Esophagus (tissue), 2 donors: ENCODE results near the gene FAM168A. TPM values are rescaled to one million over a fixed set of nuclear protein-coding genes. Genes with fewer than 3 reads are reported as not detected.

Experiments
- H3K27ac ChIP-seq, 2 donors: one replicate each; pipeline ENCODE4 v1.5.1; 2013; ENCODE audit warnings: low read depth in 2 of 2, mild to moderate bottlenecking in 2 of 2, inconsistent platforms in 1 of 2, low read length in 1 of 2, moderate library complexity in 1 of 2
- H3K27me3 ChIP-seq, 2 donors: one replicate each; pipeline ENCODE4 v1.6.1; 2013; ENCODE audit warnings: low read length in 2 of 2, control low read depth in 1 of 2, mild to moderate bottlenecking in 1 of 2; ENCODE audit not compliant: insufficient read depth in 2 of 2, control insufficient read depth in 1 of 2
- H3K36me3 ChIP-seq, 2 donors: one replicate each; pipeline ENCODE4 v1.6.1; 2013; ENCODE audit warnings: low read length in 1 of 2; ENCODE audit not compliant: control insufficient read depth in 2 of 2, insufficient read depth in 2 of 2
- H3K4me1 ChIP-seq, 2 donors: one replicate each; pipeline ENCODE4 v1.6.1; 2013; ENCODE audit warnings: low read length in 1 of 2; ENCODE audit not compliant: control insufficient read depth in 2 of 2, insufficient read depth in 2 of 2
- H3K4me3 ChIP-seq, 2 donors: one replicate each; pipeline ENCODE4 v1.5.1; 2013; ENCODE audit warnings: low read length in 2 of 2, mild to moderate bottlenecking in 2 of 2, low read depth in 1 of 2, moderate library complexity in 1 of 2
- H3K9me3 ChIP-seq, 2 donors: one replicate each; pipeline ENCODE4 v1.6.1; 2013; ENCODE audit warnings: mild to moderate bottlenecking in 2 of 2, low read depth in 1 of 2, low read length in 1 of 2, moderate library complexity in 1 of 2; ENCODE audit not compliant: control insufficient read depth in 2 of 2, insufficient read depth in 1 of 2
- WGBS, 2 donors: extraction: QIAGEN DNeasy Blood & Tissue Kit; methylation state at CpG; one replicate each; pipeline ENCODE4 v1.1.7; 2013; 5-methylcytosine and 5-hydroxymethylcytosine counted together
- polyA plus RNA-seq, 2 donors: library from polyadenylated mRNA; stranded (reverse); fragments of 200-250 nt; gene quantifications; one replicate each; pipeline ENCODE4 v1.2.3, GENCODE V29; 2013
- donor health status: healthy with polysubstance abuse.
- donor health status: Bipolar disorder and iron deficiency.

FAM168A gene
- polyA plus RNA-seq, 2 donors = 4.0 TPM

DNA sequence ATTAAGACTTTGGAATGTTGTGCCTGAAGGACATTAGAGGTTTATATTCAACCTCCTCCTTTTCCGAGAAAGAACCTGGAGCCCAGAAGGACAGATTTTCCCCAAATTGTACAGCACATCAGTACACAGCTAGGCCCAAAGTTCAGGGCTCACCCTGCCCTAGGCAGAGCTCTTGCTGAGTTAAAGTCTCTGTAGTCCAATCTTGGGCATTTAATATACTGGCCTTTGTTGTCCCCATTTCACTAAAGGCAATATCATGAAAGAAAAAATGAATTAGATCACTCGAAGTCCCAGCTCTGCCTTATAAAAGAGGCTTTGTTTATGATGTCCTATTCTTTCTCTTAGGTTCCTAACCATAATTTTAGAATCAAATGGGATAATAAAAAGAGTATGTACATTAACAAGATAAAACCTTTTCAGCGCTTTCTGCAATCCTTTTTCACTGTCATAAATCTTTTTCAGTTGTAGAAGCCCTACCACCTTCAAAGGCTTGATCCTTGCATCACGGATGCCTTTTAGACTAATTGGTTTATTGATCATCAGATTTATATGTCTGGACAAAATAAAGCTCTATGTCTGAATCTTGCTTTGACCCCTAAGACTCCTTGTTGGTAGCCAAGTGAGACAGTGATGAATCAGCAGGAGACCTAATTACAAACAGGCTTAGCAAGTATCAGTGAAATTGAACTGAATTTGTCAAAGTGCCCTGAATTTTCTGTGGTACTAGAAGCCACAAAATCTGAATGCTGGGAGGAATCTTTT is 181.9 kb downstream of the FAM168A start:
- H3K4me3 ChIP-seq = no peak overlapping the region
- H3K9me3 ChIP-seq = no peaks in the 10 kb centered on the region
- no peaks in the 10 kb centered on the region for H3K27me3 ChIP-seq
- 91% methylated on average over 4 of the region's 4 CpGs for WGBS, 2 donors
- H3K36me3 ChIP-seq = peaks cover 0 to 3% of the 10 kb centered on the region in 2 donors
- no peaks in the 10 kb centered on the region for H3K4me1 ChIP-seq
- no peak overlapping the region for H3K27ac ChIP-seq

DNA sequence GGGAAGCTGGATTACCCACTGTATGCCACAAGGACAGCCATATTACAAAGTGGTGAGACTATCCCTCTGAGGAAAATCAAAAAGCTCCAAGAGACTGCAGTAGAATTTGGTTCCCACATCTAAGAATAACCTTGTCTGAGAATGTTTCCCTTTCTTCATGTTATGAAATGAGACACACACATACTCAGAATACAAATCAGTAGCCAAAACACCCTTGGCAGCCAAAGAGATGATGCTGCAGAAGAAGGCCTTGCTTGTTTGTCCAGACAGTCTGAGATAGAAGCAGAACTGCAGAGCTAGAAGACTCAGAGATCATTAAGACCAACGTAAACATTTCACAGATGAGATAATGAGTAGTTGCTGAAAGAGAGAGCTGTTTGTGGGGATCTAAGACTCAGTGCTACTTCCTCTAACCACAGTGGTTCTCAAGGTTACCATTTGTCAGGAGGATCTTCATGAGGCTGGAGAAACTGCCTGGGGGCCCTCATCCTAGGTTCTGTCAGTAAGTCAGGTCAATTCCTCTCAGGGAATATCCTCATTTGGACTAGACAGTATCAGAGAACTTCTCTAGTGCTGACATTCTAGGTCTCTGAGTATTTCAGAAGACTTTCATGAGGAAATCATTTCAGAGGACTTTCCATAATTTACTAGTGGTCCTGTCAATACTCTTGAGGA is 182.8 kb downstream of the FAM168A start:
- H3K36me3 ChIP-seq = peaks cover 0 to 3% of the 10 kb centered on the region in 2 donors
- 61 to 71% methylated on average over 1 of the region's 1 CpG for WGBS, 2 donors
- H3K4me3 ChIP-seq = no peak overlapping the region
- no peaks in the 10 kb centered on the region for H3K9me3 ChIP-seq
- H3K4me1 ChIP-seq = no peaks in the 10 kb centered on the region
- H3K27me3 ChIP-seq = no peaks in the 10 kb centered on the region
- no peak overlapping the region for H3K27ac ChIP-seq

DNA sequence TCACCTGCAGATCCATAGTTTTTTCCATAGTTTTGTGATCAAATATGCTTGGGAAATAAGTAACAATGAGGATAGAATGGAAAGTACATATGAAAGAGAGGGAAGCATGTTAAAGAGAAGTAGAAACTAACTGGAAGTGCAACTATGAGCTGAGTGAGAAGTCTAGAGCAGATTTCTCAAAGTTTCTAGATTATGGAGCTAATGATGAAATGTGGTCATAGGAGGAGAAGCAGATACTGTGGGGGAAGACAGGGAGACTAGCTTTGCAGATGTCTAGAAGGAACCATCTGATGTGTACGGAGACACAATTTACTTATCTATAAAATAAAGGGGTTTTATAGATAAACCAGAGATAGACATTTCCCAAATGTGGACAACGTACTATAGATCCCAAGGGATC is 184.7 kb downstream of the FAM168A start:
- H3K27me3 ChIP-seq = no peaks in the 10 kb centered on the region
- peaks cover 0 to 10% of the 10 kb centered on the region in 2 donors for H3K36me3 ChIP-seq
- H3K9me3 ChIP-seq = no peaks in the 10 kb centered on the region
- no peaks in the 10 kb centered on the region for H3K4me1 ChIP-seq
- 92 to 96% methylated on average over 2 of the region's 2 CpGs for WGBS, 2 donors
- no peak overlapping the region for H3K4me3 ChIP-seq
- no peak overlapping the region for H3K27ac ChIP-seq

DNA sequence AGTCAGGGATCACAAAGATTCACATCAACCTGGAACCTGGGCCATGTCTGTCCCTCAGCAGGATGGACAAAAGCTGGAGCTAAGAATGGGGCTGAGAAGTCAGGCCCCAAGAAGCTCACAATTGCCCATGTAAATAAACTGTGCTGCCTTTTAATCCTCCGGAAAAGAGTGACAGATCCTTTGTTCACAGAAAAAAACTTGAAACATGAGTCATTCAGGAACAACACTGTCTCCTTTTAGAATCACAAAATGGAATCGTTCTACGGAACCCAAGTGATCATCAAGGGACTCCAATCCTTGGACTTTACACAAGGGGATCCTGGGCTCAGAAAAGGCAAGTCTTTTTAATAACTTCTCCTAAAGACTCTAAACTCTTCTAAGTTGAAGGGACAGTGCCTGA is 185.6 kb downstream of the FAM168A start:
- 52 to 55% methylated on average over 3 of the region's 3 CpGs for WGBS, 2 donors
- no peak overlapping the region for H3K27ac ChIP-seq

DNA sequence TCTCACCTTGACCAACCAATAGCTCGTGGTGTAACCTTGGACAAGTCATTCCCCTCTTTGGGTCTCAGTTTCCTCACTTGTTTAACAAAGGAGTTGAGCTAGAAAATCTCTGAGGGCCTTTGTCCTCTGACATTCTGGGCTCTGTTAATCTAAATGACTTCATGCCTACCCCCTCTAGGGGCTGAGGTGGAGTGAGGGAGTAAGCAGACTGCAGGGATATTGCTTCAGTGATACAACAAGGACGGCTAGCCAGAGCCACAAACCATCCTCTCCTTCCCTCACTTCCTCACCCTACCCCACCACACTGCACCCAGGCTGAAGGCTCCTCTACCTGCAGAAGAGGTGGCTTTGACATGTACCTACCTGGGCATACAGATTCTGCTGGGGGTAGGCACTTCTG is 186.9 kb downstream of the FAM168A start:
- peaks cover 0 to 10% of the 10 kb centered on the region in 2 donors for H3K36me3 ChIP-seq
- WGBS, 2 donors = 93 to 94% methylated on average over 2 of the region's 2 CpGs

More for the DNA sequence above, 185.6 kb downstream of the FAM168A start:
- H3K9me3 ChIP-seq = no peaks in the 10 kb centered on the region
- H3K4me3 ChIP-seq = no peak overlapping the region
- H3K27me3 ChIP-seq = no peaks in the 10 kb centered on the region
- peaks cover 0 to 9% of the 10 kb centered on the region in 2 donors for H3K36me3 ChIP-seq
- no peaks in the 10 kb centered on the region for H3K4me1 ChIP-seq

DNA sequence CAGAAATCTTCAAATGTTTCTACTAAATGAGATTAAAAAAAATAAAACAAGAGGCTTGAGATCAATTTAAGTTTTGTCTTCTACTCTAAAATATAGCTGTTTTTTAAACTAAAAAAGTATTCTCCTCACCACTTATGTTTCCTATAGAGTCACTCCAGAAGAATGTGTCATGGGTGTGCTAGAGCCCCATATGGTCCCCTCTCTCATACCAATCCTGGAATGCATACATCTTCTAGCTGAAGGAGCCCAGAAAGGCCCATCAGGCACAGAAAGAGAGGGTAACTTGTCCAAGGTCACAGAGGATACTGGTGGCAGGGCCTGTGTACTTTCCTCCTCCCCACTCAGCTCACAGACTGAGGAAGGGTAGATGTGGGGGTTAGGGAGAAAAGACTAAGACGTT is 187.3 kb downstream of the FAM168A start:
- Histone ChIP-seq H3K27me3 (no peaks in the 10 kb centered on the region), H3K27ac (no peak overlapping the region), H3K36me3 (peaks cover 0 to 11% of the 10 kb centered on the region in 2 donors), H3K9me3 (no peaks in the 10 kb centered on the region), H3K4me1 (no peaks in the 10 kb centered on the region), H3K4me3 (no peak overlapping the region)
- 83 to 100% methylated on average over 1 of the region's 1 CpG for WGBS, 2 donors

More for the DNA sequence above, 186.9 kb downstream of the FAM168A start:
- Histone ChIP-seq H3K27ac (no peak overlapping the region), H3K4me1 (no peaks in the 10 kb centered on the region), H3K9me3 (no peaks in the 10 kb centered on the region), H3K4me3 (no peak overlapping the region), H3K27me3 (no peaks in the 10 kb centered on the region)

DNA sequence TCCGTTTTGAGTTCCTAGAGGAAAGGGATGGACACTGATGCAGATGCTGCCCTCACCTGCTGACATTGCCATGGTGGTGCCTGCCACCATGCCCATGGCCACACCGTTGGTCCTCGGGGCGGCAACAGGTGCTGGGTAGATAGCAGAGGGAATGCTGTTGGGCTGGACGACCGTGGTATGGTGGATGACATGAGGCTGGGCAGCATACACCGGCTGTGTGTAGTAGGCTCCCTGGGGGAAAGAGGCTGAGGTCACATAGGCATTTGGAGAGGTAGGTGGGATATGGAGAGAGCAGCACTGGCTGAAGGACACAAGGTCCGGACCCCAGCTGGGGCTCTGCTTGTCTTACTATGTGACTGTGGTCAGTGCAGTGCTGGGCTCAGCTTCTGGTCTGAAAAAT is 188.5 kb downstream of the FAM168A start:
- Histone ChIP-seq H3K36me3 (peaks cover 3 to 13% of the 10 kb centered on the region in 2 donors), H3K27me3 (no peaks in the 10 kb centered on the region), H3K27ac (no peak overlapping the region), H3K4me1 (no peaks in the 10 kb centered on the region), H3K4me3 (no peak overlapping the region), H3K9me3 (no peaks in the 10 kb centered on the region)
- WGBS, 2 donors = 96% methylated on average over 8 of the region's 8 CpGs

DNA sequence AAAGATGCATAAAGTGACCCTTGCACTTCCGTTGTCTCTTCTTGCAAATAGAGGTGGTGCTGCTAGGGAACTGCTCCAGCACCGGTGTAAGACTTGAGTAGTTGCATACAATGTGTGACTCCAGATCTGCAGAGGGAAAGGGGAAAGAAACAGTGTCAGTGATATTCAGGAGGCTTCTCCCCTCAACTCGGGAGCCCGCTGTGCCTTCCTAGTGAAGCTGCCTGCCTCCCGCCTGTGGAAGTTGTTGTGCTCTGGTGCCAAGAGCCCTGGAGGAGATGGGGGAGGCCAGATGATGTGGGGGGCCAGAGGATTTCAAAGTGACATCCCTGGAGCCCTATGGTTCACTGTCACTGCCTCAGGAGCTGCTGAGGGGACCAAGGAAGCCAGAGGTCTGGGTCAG is 191.3 kb downstream of the FAM168A start:
- Histone ChIP-seq H3K4me3 (no peak overlapping the region), H3K27ac (no peak overlapping the region), H3K9me3 (no peaks in the 10 kb centered on the region), H3K4me1 (no peaks in the 10 kb centered on the region), H3K27me3 (no peaks in the 10 kb centered on the region), H3K36me3 (peaks cover 3 to 13% of the 10 kb centered on the region in 2 donors)
- WGBS, 2 donors = 92 to 95% methylated on average over 5 of the region's 5 CpGs

DNA sequence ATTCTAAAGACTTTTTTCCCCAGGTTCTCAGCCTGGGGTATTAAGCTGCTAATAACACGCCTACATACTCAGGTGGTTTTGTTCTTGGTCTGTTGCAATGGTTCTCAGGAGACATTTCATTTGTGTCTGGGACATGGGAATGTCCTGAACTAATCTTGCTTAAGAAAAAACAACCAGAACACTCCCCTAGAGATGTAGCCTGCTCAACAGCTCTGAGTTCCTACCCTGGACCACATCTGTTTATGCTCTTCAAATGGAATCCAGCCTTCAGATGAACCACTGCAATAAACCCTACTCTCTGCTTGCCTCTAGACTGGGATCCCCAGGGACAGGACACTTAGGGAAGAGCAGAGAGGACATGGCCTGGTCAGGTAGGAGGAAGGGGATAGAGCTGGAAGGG is 191.8 kb downstream of the FAM168A start:
- no peaks in the 10 kb centered on the region for H3K27me3 ChIP-seq
- 94 to 100% methylated on average over 1 of the region's 1 CpG for WGBS, 2 donors
- peaks cover 3 to 13% of the 10 kb centered on the region in 2 donors for H3K36me3 ChIP-seq
- H3K4me3 ChIP-seq = no peak overlapping the region
- H3K4me1 ChIP-seq = no peaks in the 10 kb centered on the region
- no peaks in the 10 kb centered on the region for H3K9me3 ChIP-seq
- H3K27ac ChIP-seq = no peak overlapping the region

DNA sequence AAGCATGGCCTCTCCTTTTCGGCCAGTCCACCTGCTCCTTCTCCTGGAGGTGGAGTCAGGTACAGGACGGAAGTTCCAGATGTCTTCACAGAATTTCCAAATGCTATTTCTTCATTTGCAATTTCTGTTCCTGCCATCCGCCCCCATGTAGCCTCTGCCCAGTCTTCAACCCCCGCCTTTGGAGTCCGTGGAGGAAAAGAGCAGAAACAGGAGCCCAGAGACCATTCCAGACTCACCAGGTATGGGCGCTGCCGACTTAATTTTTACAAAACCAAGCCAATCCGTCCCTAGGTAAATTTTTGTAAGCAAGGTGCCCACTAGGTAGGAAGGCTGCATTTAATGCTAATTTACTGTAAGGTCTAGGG is 192.8 kb downstream of the FAM168A start:
- H3K4me1 ChIP-seq = no peaks in the 10 kb centered on the region
- no peaks in the 10 kb centered on the region for H3K27me3 ChIP-seq
- H3K4me3 ChIP-seq = no peak overlapping the region
- H3K27ac ChIP-seq = no peak overlapping the region
- no peaks in the 10 kb centered on the region for H3K9me3 ChIP-seq
- WGBS, 2 donors = 94 to 95% methylated on average over 8 of the region's 8 CpGs
- peaks cover 3 to 13% of the 10 kb centered on the region in 2 donors for H3K36me3 ChIP-seq
